HCT116 (cell line): ENCODE data around the gene SH3TC1. TPM values are rescaled to one million over a fixed set of nuclear protein-coding genes. Genes with fewer than 3 reads are reported as not detected.

Experiments used
- ATAC-seq: fragments of 200-7000 bp; cut with Tn5 transposase; 2 replicates; pipeline ENCODE4 v1.9.1; 2020; ENCODE audit warnings: mild to moderate bottlenecking, moderate library complexity
- BruUV-seq: library from RNA; stranded (reverse); fragments of 400-500 nt; replicated peaks from 2 replicates; lab custom pipeline; 2021; lab: Mats Ljungman, UMichigan
- CTCF ChIA-PET: fragments of 300-600 bp; sonication (Branson Sonifier 250); formaldehyde crosslinking; loops from one replicate; lab custom pipeline; 2021; ENCODE audit warnings: antibody characterized with exemption; lab: Charles Lee
- POLR2A ChIA-PET: fragments of 300-600, 350-600 bp; sonication (Branson Sonifier 250); formaldehyde crosslinking; loops from one replicate; lab custom pipeline; 2021; ENCODE audit warnings: antibody characterized with exemption; lab: Charles Lee
- RAD21 ChIA-PET, 2 experiments: fragments of 300-600 bp; sonication (Branson Sonifier 250); formaldehyde crosslinking; loops; one replicate each; lab custom pipeline; 2023; ENCODE audit warnings: low total read pairs in 2 of 2; ENCODE audit not compliant: uncharacterized antibody in 2 of 2, unreplicated experiment in 2 of 2, low non-redundant PET in 1 of 2; lab: Charles Lee
- DNase-seq: peaks from one replicate; pipeline ENCODE4 v3.0.0-alpha.2; 2010; ENCODE audit warnings: low read depth, low spot score
- H2AFZ ChIP-seq: fragments of 200-600 bp; shearing (Covaris generic), sonication (generic); 2 replicates; pipeline ENCODE4 v1.6.1; 2017; ENCODE audit warnings: low read depth, mixed run types, mixed read lengths, antibody characterized with exemption, low read length; ENCODE audit not compliant: poor library complexity, severe bottlenecking
- H3K27ac ChIP-seq: 2 replicates; pipeline ENCODE4 v1.5.1; 2012; ENCODE audit warnings: low read depth, low read length
- H3K27me3 ChIP-seq: fragments of 200-600 bp; sonication (generic); 2 replicates; pipeline ENCODE4 v1.6.1; 2016; ENCODE audit warnings: mixed run types, low read length, mixed read lengths; ENCODE audit not compliant: insufficient read depth
- H3K36me3 ChIP-seq, 2 experiments: fragments of 200-500 bp in 1 of 2; fragments of 200-600 bp in 1 of 2; sonication (Bioruptor generic) in 1 of 2; sonication (generic) in 1 of 2; 2 replicates each; pipeline versions ENCODE4 v1.5.1 to v1.6.1; 2014 to 2016; ENCODE audit warnings: low read length in 2 of 2, inconsistent platforms in 1 of 2, mixed read lengths in 1 of 2, mixed run types in 1 of 2; ENCODE audit not compliant: insufficient read depth in 2 of 2, control insufficient read depth in 1 of 2
- H3K4me1 ChIP-seq, 2 experiments: fragments of 200-600 bp in 1 of 2; sonication (generic) in 1 of 2; 2 replicates each; pipeline versions ENCODE4 v1.5.1 to v1.6.1; 2012 to 2017; ENCODE audit warnings: low read length in 2 of 2, inconsistent platforms in 1 of 2, mild to moderate bottlenecking in 1 of 2, mixed read lengths in 1 of 2, mixed run types in 1 of 2, moderate library complexity in 1 of 2; ENCODE audit not compliant: insufficient read depth in 2 of 2, control insufficient read depth in 1 of 2
- H3K4me2 ChIP-seq: fragments of 200-600 bp; sonication (generic); 2 replicates; pipeline ENCODE4 v1.6.1; 2017; ENCODE audit warnings: mixed run types, low read length, mixed read lengths
- H3K4me3 ChIP-seq, 2 experiments: fragments of 200-600 bp in 1 of 2; sonication (generic) in 1 of 2; replicated peaks in 1 of 2; 2 replicates each; pipeline ENCODE4 v1.5.1; 2011 to 2016; ENCODE audit warnings: low read length in 2 of 2, control low read depth in 1 of 2, low read depth in 1 of 2, mild to moderate bottlenecking in 1 of 2, mixed read lengths in 1 of 2, mixed run types in 1 of 2
- H3K79me2 ChIP-seq: fragments of 200-600 bp; sonication (generic); 2 replicates; pipeline ENCODE4 v1.6.1; 2017; ENCODE audit warnings: mild to moderate bottlenecking, mixed run types, low read length, moderate library complexity, mixed read lengths; ENCODE audit not compliant: insufficient read depth
- H3K9ac ChIP-seq: fragments of 200-600 bp; sonication (generic); 2 replicates; pipeline ENCODE4 v1.6.1; 2016; ENCODE audit warnings: low read length, mixed read lengths
- H3K9me2 ChIP-seq: fragments of 200-600 bp; sonication (generic), shearing (Covaris generic); 2 replicates; pipeline ENCODE4 v1.6.1; 2017; ENCODE audit warnings: mixed run types, mild to moderate bottlenecking, moderate library complexity; ENCODE audit not compliant: insufficient read depth
- H3K9me3 ChIP-seq, 2 experiments: fragments of 200-500 bp in 1 of 2; fragments of 200-600 bp in 1 of 2; sonication (Bioruptor generic) in 1 of 2; sonication (generic) in 1 of 2; 2 replicates each; pipeline ENCODE4 v1.6.1; 2014 to 2017; ENCODE audit warnings: low read length in 2 of 2, mixed read lengths in 2 of 2, inconsistent platforms in 1 of 2, low read depth in 1 of 2, mild to moderate bottlenecking in 1 of 2, mixed run types in 1 of 2, moderate library complexity in 1 of 2; ENCODE audit not compliant: control insufficient read depth in 1 of 2, insufficient read depth in 1 of 2
- H4K20me1 ChIP-seq: fragments of 200-600 bp; sonication (generic), shearing (Covaris generic); 2 replicates; pipeline ENCODE4 v1.6.1; 2017; ENCODE audit warnings: mixed run types, mild to moderate bottlenecking, moderate library complexity; ENCODE audit not compliant: insufficient read depth
- ATF3 ChIP-seq: IDR thresholded peaks from 2 replicates; pipeline ENCODE4 v1.6.1; 2012
- CEBPB ChIP-seq: IDR thresholded peaks from 2 replicates; pipeline ENCODE4 v1.6.1; 2012; ENCODE audit warnings: low read depth
- EGR1 ChIP-seq: IDR thresholded peaks from 2 replicates; pipeline ENCODE4 v1.6.1; 2012; ENCODE audit warnings: low read depth
- ELF1 ChIP-seq: IDR thresholded peaks from 2 replicates; pipeline ENCODE4 v1.6.1; 2012; ENCODE audit warnings: low read depth, borderline replicate concordance
- EZH2phosphoT487 ChIP-seq: fragments of 200-600 bp; IDR thresholded peaks from 2 replicates; pipeline ENCODE4 v1.6.1; 2018; ENCODE audit warnings: antibody characterized with exemption, borderline replicate concordance
- MAX ChIP-seq: IDR thresholded peaks from 2 replicates; pipeline ENCODE4 v1.6.1; 2012
- POLR2AphosphoS5 ChIP-seq: IDR thresholded peaks from 2 replicates; pipeline ENCODE4 v1.6.1; 2011; ENCODE audit warnings: mild to moderate bottlenecking, low read depth, low read length, moderate library complexity
- REST ChIP-seq: IDR thresholded peaks from 2 replicates; pipeline ENCODE4 v1.6.1; 2012; ENCODE audit warnings: low read depth
- SIN3A ChIP-seq: IDR thresholded peaks from 2 replicates; pipeline ENCODE4 v1.6.1; 2012; ENCODE audit warnings: low read depth
- TCF7L2 ChIP-seq: IDR thresholded peaks from 2 replicates; pipeline ENCODE4 v1.7.0; 2011; ENCODE audit warnings: borderline replicate concordance, inconsistent platforms; ENCODE audit not compliant: insufficient read depth, insufficient read length; ENCODE audit errors: extremely low read depth
- ZBTB33 ChIP-seq: IDR thresholded peaks from 2 replicates; pipeline ENCODE4 v1.6.1; 2011; ENCODE audit warnings: mild to moderate bottlenecking, low read length, moderate library complexity; ENCODE audit not compliant: insufficient replicate concordance; ENCODE audit errors: extremely low read depth
- ZFX ChIP-seq: fragments of 450-650 bp; IDR thresholded peaks from 2 replicates; pipeline ENCODE4 v1.6.1; 2017
- ZNF274 ChIP-seq: fragments of 200-500 bp; sonication (Bioruptor generic); IDR thresholded peaks from 2 replicates; pipeline ENCODE4 v1.6.1; 2014; ENCODE audit warnings: mild to moderate bottlenecking, low read depth, low read length, inconsistent platforms
- intact Hi-C: fragments of 100-400 bp; cut with micrococcal nuclease; formaldehyde crosslinking; loops from 2 replicates; pipeline ENCODE4 v1.10.0; 2022
- total RNA-seq: library from RNA; stranded (reverse); gene quantifications from one replicate; pipeline ENCODE4 v1.2.1, GENCODE V29; 2021; ENCODE audit not compliant: unreplicated experiment

Gene SH3TC1
- total RNA-seq, 1 experiment from 2014 or later = 12.5 TPM

- DNase-seq (no peak), ATAC-seq (no peak)
- TF ChIP-seq POLR2AphosphoS5 (no peak), SIN3A (no peak), EZH2phosphoT487 (no peak), ATF3 (no peak), ELF1 (no peak), EGR1 (no peak)
- no peak overlapping the region for H3K4me3 ChIP-seq
- ChIA-PET RAD21 (no interaction called here), CTCF (no interaction called here), POLR2A (no interaction called here)
- H4K20me1 ChIP-seq = no peaks in the 10 kb centered on the region
- H3K4me2 ChIP-seq = no peak overlapping the region
- no peaks in the 10 kb centered on the region for H3K79me2 ChIP-seq
- no peaks in the 10 kb centered on the region for H3K27me3 ChIP-seq
- H3K9me2 ChIP-seq = no peaks in the 10 kb centered on the region
- H2AFZ ChIP-seq = no peak overlapping the region
- H3K9ac ChIP-seq = no peak overlapping the region
- H3K9me3 ChIP-seq = no peaks in the 10 kb centered on the region
- no TSS peak for BruUV-seq
- intact Hi-C loops = no loop called here
- H3K27ac ChIP-seq = no peak overlapping the region
- H3K4me1 ChIP-seq = peaks cover 0 to 11% of the 10 kb centered on the region in 2 experiments; a peak in 2 of 4 replicates
- H3K36me3 ChIP-seq = no peaks in the 10 kb centered on the region
Measured at GRCh38 chr4:8282134-8282641, 83.1 kb downstream of the SH3TC1 start.

GRCh38 chr4:8282742-8283141 lies 83.7 kb downstream of the SH3TC1 start:
- H3K4me2 ChIP-seq = no peak overlapping the region
- BruUV-seq = no TSS peak
- H3K4me3 ChIP-seq = no peak overlapping the region
- intact Hi-C loops = no loop called here
- no peaks in the 10 kb centered on the region for H3K9me2 ChIP-seq
- POLR2A ChIA-PET = no interaction called here
- DNase-seq (no peak), ATAC-seq (no peak)
- no peak overlapping the region for H3K9ac ChIP-seq
- peaks cover 0 to 11% of the 10 kb centered on the region in 2 experiments; a peak in 2 of 4 replicates for H3K4me1 ChIP-seq
- TF ChIP-seq ZBTB33 = no peak
- no peak for TF ChIP-seq ELF1
- no peak for TF ChIP-seq ZNF274
- no peak for TF ChIP-seq REST
- no peak for TF ChIP-seq ZFX
- no peak for TF ChIP-seq EGR1
- no peak for TF ChIP-seq CEBPB
- no peak for TF ChIP-seq MAX
- TF ChIP-seq TCF7L2 = no peak
- no peak for TF ChIP-seq ATF3
- H3K36me3 ChIP-seq = no peaks in the 10 kb centered on the region
- no peak overlapping the region for H2AFZ ChIP-seq
- CTCF ChIA-PET = no interaction called here
- no peaks in the 10 kb centered on the region for H4K20me1 ChIP-seq
- no peaks in the 10 kb centered on the region for H3K27me3 ChIP-seq
- RAD21 ChIA-PET = no interaction called here
- H3K27ac ChIP-seq = no peak overlapping the region
- H3K9me3 ChIP-seq = no peaks in the 10 kb centered on the region
- no peaks in the 10 kb centered on the region for H3K79me2 ChIP-seq
